ENCODE data around the gene PRKN. TPM values are rescaled to one million over a fixed set of nuclear protein-coding genes. Genes with fewer than 3 reads are reported as not detected.
"Not testable (repeated sequence)": the region's sequence is repeated elsewhere in the genome, so short reads cannot be mapped to it uniquely, and the experiment has no call there.

The PRKN gene
- total and polyA plus RNA-seq, 9 donors: 3.0 to 15.0 (median 9.2) TPM

DNA sequence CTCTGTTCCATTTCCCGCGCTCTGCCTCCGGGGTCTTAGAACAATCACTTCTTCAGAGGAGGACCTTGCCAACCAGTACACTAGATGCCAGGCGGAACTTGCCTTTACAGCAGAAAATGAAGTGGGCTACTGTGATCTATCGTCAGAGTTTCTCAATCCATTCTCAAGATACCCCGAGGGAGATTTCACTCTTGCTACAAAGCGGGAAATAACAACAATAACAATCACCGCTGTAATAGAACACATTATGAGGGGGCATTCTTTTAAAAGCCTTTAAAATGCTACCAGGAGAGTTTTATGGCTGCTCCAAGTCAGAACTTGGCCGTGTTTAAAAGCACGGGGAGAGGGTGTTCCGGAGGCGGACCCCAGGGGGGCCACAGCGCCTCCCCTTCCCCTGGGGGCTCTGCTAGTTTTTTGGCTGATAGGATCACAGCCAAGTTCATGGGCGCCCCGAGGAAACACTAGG is 836.7 kb downstream of the PRKN start:
- intact Hi-C loops (cut with DNase I): no loop called here
- Histone ChIP-seq H3K9me3 (no peaks in the 10 kb centered on the region), H3K36me3 (no peaks in the 10 kb centered on the region), H3K4me1 (ENCODE audit: insufficient read depth) (peaks cover 1% of the 10 kb centered on the region), H3K4me3 (no peak overlapping the region), H3K27me3 (no peaks in the 10 kb centered on the region), H3K27ac (no peak overlapping the region)
- 21 to 31% (median 23%) methylated on average over 15 of the region's 15 CpGs for WGBS, 3 donors
- peak in 3 of 5 donors; percentile 19 to 67 (median 19) for DNase-seq
- TF ChIP-seq POLR2A (IDR thresholded peaks at IDR 0.05) (no peak), EP300 (IDR thresholded peaks at IDR 0.05) (no peak)
- TF ChIP-seq, protein P1, sequence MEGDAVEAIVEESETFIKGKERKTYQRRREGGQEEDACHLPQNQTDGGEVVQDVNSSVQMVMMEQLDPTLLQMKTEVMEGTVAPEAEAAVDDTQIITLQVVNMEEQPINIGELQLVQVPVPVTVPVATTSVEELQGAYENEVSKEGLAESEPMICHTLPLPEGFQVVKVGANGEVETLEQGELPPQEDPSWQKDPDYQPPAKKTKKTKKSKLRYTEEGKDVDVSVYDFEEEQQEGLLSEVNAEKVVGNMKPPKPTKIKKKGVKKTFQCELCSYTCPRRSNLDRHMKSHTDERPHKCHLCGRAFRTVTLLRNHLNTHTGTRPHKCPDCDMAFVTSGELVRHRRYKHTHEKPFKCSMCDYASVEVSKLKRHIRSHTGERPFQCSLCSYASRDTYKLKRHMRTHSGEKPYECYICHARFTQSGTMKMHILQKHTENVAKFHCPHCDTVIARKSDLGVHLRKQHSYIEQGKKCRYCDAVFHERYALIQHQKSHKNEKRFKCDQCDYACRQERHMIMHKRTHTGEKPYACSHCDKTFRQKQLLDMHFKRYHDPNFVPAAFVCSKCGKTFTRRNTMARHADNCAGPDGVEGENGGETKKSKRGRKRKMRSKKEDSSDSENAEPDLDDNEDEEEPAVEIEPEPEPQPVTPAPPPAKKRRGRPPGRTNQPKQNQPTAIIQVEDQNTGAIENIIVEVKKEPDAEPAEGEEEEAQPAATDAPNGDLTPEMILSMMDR (IDR thresholded peaks at IDR 0.05): no peak

DNA sequence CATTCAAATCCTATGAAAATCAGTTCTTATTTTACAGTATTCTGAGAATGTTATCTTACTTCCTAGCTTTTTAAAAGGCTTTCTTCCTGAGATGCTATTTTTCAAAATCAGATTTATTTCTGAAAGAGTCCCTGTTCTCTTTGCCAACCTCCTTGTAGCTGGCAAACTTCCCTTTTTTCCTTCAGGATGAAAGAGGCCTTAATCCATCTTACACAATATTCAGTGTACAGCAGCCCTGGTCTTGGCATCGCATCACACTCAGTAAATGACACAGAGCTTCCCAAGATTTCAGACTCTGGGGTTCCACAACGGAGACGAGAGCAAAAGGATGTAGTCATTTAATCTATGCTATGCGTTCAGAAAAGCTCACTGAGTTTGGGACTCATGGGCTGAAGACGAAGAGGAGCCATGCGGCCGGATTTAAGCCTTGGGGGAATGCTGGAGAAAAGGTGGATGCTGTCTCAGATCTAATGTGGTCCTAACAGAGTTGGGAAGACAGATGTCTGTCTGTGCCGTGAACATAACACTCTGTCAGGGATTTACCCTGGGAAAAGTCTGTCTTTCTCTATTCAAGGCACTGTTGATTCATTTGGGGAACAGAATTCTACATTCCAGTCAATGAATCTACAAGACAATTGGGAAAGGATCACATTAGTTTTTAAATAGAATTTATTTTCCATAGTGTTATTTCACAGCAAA is 837.3 kb downstream of the PRKN start:
- no peaks in the 10 kb centered on the region for H3K27me3 ChIP-seq
- peaks cover 1% of the 10 kb centered on the region for H3K4me1 ChIP-seq (ENCODE audit: insufficient read depth)
- H3K4me3 ChIP-seq: no peak overlapping the region
- no peaks in the 10 kb centered on the region for H3K36me3 ChIP-seq
- H3K9me3 ChIP-seq: no peaks in the 10 kb centered on the region
- H3K27ac ChIP-seq: no peak overlapping the region
- no peak for TF ChIP-seq POLR2A (IDR thresholded peaks at IDR 0.05)
- TF ChIP-seq, protein P1 (IDR thresholded peaks at IDR 0.05): no peak
- TF ChIP-seq EP300 (IDR thresholded peaks at IDR 0.05): no peak
- intact Hi-C loops (cut with DNase I): no loop called here
- WGBS, 3 donors: 71 to 78% (median 77%) methylated on average over 8 of the region's 8 CpGs
- DNase-seq: no peak

DNA sequence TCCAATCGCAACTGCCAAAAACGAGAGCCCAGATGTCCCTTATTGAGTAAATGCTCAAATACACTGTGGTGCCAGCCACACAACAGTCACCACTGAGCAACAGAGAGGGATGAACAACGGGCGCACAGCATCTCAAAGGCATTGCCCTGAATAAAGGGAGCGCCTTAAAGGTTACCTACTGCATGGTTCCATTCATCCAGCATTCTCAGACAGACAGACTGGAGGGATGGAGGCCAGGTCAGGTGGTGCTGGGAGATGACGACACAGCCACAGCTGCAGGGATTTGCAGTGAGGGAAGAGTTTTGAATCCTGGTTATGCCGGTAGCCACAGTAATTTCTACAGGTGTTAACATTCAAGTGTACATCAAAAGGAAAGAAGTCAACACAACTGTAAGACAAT is 838.2 kb downstream of the PRKN start:
- H3K27me3 ChIP-seq: no peaks in the 10 kb centered on the region

DNA sequence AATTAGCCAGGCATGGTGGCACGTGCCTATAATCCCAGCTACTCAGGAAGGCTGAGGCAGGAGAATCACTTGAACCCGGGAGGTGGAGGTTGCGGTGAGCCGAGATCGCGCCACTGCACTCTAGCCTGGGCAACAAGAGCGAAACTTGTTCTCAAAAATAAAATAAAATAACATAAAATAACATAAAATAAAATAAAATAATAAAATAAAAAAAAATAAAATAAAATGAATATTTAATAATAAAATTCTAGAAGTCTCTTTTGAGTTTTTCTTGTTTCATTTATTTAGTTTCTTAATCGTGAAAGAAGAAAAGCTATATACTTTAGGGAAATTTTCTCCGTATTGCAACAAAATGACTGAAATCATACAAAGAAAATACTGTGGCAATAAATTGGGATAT is 841.0 kb downstream of the PRKN start:
- H3K4me1 ChIP-seq (ENCODE audit: insufficient read depth); H3K36me3 ChIP-seq; intact Hi-C loops (cut with DNase I); H3K27me3 ChIP-seq; H3K9me3 ChIP-seq; H3K4me3 ChIP-seq; DNase-seq; H3K27ac ChIP-seq: not testable (repeated sequence)
- WGBS, 3 donors: 96 to 98% (median 98%) methylated on average over 9 of the region's 9 CpGs

More for the DNA sequence above, 838.2 kb downstream of the PRKN start:
- H3K4me1 ChIP-seq (ENCODE audit: insufficient read depth): peaks cover 1% of the 10 kb centered on the region
- no peak overlapping the region for H3K27ac ChIP-seq
- TF ChIP-seq, protein P1 (IDR thresholded peaks at IDR 0.05): no peak
- no peak for TF ChIP-seq POLR2A (IDR thresholded peaks at IDR 0.05)
- no peak for TF ChIP-seq EP300 (IDR thresholded peaks at IDR 0.05)
- WGBS, 3 donors: 81 to 88% (median 87%) methylated on average over 7 of the region's 7 CpGs
- no peak for DNase-seq
- no peaks in the 10 kb centered on the region for H3K9me3 ChIP-seq
- H3K4me3 ChIP-seq: no peak overlapping the region
- intact Hi-C loops (cut with DNase I): no loop called here
- no peaks in the 10 kb centered on the region for H3K36me3 ChIP-seq

DNA sequence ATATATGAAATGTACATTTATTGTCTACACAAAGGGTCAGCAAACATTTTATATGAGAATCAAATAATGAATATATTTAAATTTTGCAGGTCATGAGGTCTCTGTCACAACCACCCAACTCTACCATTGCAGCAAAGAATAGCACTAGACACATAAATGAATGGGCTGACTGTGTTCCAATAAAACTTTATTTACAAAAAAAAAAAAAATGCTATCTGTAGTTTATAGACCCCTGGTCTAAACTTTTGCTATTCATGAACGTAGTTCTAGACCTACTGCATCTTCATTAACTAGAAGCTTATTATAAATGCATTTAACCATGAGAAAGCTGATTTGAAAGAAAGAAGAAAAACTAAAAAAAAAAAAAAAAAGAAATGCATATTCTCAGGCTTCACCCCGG is 842.8 kb downstream of the PRKN start:
- intact Hi-C loops (cut with DNase I): no loop called here
- H3K27me3 ChIP-seq: no peaks in the 10 kb centered on the region
- no peaks in the 10 kb centered on the region for H3K36me3 ChIP-seq
- no peak for TF ChIP-seq EP300 (IDR thresholded peaks at IDR 0.05)
- TF ChIP-seq, protein P1 (IDR thresholded peaks at IDR 0.05): no peak
- TF ChIP-seq POLR2A (IDR thresholded peaks at IDR 0.05): no peak
- DNase-seq: no peak
- no peaks in the 10 kb centered on the region for H3K9me3 ChIP-seq
- no peaks in the 10 kb centered on the region for H3K4me1 ChIP-seq (ENCODE audit: insufficient read depth)
- WGBS, 3 donors: 47 to 95% (median 72%) methylated on average over 2 of the region's 2 CpGs
- H3K4me3 ChIP-seq: no peak overlapping the region
- H3K27ac ChIP-seq: no peak overlapping the region
